Fibroblast of the aortic adventitia (primary cell): ENCODE results near the gene CGRRF1. TPM values are rescaled to one million over a fixed set of nuclear protein-coding genes. Genes with fewer than 3 reads are reported as not detected.

Experiments used
- DNase-seq: peaks from one replicate; pipeline ENCODE4 v3.0.0-alpha.2; 2010; ENCODE audit warnings: low read depth
- H3K4me3 ChIP-seq: 2 replicates; pipeline ENCODE4 v1.5.1; 2011; ENCODE audit warnings: low read depth, mild to moderate bottlenecking, control low read depth, low read length, moderate library complexity
- CTCF ChIP-seq: IDR thresholded peaks from 2 replicates; pipeline ENCODE4 v1.5.1; 2011; ENCODE audit warnings: mild to moderate bottlenecking, low read length, control low read depth, inconsistent platforms; ENCODE audit not compliant: insufficient read depth
- total RNA-seq: library from RNA; depleted of rRNA; stranded (reverse); fragments of >200 nt; gene quantifications from 2 replicates; pipeline ENCODE4 v1.2.3, GENCODE V29; 2012; ENCODE audit warnings: low replicate concordance

CGRRF1 gene
- total RNA-seq, 1 donor, result 19.7 TPM

GRCh38 chr14:54564071-54564867 lies 54.6 kb downstream of the CGRRF1 start:
- H3K4me3 ChIP-seq, result peak overlapping the region; percentile 80
- DNase-seq, result peak; percentile 73
- peak; percentile 76 for TF ChIP-seq CTCF

- H3K4me3 ChIP-seq, result peak overlapping the region; percentile 80
- DNase-seq, result peak; percentile 85
- peak; percentile 17 for TF ChIP-seq CTCF
Measured at GRCh38 chr14:54564868-54565784, 55.4 kb downstream of the CGRRF1 start.

GRCh38 chr14:54565785-54566409 lies 56.2 kb downstream of the CGRRF1 start:
- peak; percentile 89 for DNase-seq
- TF ChIP-seq CTCF, result no peak
- H3K4me3 ChIP-seq, result peak overlapping the region; percentile 80

DNA sequence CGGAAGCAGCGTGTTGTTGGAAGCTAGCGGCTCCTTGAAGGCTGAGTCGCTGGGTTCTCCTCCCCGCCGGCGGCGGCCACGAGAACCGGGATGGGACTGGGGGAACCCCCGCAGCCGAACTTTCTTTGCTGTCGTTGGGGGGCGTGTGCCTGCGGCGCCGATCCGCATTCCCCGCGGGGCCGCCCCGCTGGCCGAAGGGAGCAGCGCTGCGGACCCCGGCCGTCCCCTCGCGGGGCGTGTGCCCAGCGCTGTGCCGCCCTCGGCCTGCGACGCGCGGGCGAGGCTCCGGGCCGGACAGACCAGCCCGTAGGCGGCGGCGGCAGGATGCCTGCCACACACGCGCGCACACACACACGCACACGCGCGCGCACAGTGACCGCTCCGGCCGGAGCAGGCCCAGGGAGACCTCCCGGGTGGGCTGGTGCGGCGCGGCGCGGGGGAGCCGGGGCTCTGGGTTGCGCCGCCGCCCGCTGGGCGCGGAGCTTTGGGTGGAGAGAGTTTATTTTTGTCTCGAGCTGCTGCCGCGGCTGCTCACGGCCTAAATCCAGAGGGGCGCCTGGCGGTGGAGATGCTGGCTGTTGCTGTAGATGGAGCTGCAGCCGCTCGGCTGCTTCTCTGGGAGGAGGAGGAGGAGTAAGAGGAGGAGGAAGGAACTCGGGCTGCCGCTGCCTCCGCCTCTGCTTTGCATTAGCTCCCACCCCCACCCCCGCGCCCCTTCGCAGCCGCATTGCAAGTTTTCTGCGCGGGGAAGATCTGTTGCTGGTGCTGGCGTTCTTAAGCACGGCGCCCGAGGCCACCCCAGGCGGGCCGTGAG lies 56.9 kb downstream of the CGRRF1 start, which contains the start of gene SAMD4A:
Gene SAMD4A, plus strand, starts transcription at position 719 of the 814 bp plus-strand sequence. CDS start 789 bp downstream, outside the sequence.
- H3K4me3 ChIP-seq, result peak within 1 kb of the TSS; percentile 80
- DNase-seq, result peak; percentile 90

DNA sequence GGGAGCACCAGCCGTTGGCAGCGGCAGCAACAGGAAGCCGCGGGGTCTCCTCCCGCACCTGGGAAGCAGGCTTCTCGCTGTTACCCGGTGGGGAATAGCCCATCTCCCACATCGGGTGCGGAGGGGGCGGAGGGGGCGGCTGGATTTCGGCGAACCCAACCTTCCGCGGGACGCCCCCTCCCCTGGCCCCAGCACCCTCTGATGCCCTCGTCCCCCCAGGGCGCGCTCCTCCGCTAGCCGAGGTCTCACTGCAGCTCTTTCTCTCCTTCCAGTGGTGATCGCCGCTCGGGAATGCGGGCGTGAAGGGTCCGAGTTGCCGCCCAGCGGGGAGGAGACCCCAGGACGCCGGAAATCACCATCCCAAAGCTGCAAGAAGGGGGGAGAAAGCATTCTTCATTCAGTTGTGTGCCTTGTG lies 57.5 kb downstream of the CGRRF1 start:
- peak; percentile 35 for DNase-seq
- no peak for TF ChIP-seq CTCF
- peak overlapping the region; percentile 80 for H3K4me3 ChIP-seq

More for the DNA sequence above, 56.9 kb downstream of the CGRRF1 start, which contains the start of gene SAMD4A:
- peak; percentile 54 for TF ChIP-seq CTCF
